Activated naive CD4-positive, alpha-beta T cell (primary cell): ENCODE measurements around the gene MAML3.

Source experiments
- DNase-seq, 4 experiments: peaks; one replicate each; lab custom pipeline; 2025; lab: John Stamatoyannopoulos, UW

The MAML3 gene

DNA sequence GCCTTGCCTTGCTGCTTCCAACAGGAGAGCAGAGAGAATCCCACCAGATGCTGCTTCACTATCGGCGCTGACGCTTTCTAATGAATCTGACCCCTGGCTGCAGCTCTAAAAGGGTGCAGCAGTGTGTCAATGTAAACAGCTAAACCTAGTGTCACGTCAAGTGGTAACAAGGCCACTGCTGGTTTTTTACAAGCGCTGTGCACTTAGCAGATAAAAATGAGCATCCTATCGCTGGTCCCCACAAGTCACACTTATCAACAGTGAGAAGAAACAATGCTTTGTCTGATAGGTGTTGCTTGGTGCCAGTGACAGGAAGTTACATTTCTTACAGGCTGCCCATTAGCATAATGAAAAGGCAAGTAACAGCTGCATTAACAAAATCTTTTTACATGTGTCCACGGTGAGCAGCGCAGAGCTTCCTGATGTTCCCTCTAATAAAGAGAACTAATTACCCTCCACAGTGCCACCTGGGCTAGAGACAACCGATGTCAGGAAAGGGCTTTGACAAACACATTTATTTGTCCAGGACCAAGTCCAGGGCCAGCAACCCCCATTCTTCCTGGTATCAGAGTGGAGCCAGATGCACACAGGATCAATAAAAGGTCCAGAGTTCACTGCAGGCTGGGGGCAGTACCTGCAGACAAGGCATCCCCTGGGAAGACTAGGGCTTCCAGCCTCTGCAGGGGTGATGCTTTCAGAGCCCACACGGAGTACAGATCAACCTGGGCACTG is 312.4 kb downstream of the MAML3 start:
- no peak for DNase-seq

DNA sequence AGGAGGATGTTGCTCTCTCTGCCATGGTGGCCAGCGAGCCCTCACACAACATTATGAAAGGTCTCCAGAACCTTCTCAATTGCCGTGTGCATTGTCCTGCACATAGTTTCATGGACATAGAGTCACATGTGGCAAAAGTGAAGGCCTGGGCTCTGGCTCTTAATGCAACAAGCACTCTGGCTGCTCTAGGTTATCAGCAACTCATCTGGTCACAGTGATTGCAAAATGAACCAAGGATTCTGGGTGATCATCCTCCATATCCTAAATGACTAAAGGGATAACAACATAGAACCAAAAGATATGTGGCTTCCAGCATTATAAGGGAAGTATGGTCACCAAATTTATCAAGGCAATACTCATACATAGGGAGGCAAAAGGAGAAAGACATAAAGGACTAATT is 313.2 kb downstream of the MAML3 start:
- DNase-seq: no peak

DNA sequence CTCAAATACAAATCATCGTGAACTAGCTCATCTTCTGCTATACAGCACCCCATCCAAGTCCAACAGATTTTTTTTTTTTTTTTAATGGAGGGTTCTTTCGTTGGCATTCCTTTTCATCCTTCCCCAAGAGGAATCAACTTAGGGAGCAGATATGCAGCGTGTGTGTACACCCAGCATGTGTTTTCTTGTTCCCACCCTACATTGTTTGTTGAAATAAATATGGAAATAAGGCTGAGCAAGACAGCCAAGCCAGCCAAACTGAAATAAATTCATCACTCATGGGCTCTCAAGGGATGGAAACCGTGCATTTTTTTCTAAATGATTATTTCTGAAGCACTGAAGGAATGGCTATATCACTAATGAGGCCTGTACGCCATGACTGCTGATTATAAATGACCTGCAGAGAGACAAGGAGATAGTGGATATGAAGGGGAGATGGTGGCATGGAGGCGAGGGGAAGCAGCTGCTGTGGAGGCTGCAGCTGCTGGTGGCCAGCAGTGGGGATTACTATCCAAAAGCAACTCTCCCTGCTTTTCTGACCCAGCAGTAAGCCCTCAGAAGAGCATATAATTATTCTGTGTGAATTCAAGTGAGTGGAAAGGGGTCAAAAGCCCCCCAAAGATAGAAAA is 314.5 kb downstream of the MAML3 start:
- DNase-seq: no peak

DNA sequence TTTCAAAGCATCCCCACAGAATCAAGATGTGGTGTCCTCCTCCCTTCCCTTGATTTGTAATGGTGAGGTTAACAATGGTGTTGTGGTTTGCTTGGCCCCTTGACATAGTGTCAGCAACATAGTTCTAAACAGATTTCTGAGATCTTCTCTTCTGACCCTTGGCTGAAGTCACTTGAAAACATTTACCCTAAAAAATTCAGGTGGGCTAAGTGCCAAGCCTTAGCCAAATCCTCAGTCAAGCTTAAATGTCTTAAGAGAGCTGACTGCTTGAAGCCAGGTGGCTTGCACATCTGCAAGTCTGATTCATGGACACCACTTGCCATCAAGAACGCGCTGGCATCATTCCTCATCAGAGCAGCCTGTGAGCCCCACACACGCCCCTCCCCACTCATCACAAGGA is 315.2 kb downstream of the MAML3 start:
- DNase-seq: no peak

DNA sequence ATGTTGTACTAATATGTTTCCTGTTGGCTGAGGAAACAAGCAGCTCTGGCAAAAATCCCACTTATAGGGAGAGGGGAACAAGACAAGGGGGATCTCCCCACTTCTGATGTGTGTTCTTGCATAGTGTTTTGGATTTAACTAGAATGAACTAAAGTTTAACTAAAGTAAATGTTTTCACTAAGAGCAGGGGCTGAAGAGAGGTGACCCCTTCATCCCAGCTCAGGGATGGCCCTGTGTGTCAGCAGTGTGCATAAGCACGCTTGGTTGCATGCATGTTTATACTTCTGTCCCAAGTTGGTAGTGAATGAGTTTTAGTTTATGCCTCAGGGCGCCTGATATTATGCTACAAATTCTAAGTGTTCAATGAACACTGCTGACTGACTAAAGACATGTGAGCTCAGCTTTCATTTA is 319.0 kb downstream of the MAML3 start:
- no peak for DNase-seq

DNA sequence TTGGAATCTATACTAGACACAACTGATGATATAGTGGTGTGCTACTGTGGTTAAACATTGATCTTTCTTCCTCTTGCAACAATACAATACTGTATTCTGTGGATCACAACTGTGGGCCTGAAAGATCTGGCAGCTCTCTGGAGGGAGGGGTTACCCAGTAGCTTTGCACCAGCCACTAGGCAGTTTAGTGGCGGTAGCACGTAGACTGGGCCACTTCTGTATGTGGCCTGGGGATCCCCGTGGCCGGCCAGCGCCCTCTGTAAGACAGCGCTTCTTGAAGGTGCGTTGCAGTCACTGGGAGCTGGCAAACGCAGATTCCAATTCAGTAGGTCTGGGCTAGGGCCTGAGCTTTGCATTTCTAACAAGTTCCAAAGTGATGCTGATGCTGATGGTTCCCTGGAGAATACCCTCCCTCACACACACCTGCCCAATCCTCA is 319.7 kb downstream of the MAML3 start:
- no peak for DNase-seq

DNA sequence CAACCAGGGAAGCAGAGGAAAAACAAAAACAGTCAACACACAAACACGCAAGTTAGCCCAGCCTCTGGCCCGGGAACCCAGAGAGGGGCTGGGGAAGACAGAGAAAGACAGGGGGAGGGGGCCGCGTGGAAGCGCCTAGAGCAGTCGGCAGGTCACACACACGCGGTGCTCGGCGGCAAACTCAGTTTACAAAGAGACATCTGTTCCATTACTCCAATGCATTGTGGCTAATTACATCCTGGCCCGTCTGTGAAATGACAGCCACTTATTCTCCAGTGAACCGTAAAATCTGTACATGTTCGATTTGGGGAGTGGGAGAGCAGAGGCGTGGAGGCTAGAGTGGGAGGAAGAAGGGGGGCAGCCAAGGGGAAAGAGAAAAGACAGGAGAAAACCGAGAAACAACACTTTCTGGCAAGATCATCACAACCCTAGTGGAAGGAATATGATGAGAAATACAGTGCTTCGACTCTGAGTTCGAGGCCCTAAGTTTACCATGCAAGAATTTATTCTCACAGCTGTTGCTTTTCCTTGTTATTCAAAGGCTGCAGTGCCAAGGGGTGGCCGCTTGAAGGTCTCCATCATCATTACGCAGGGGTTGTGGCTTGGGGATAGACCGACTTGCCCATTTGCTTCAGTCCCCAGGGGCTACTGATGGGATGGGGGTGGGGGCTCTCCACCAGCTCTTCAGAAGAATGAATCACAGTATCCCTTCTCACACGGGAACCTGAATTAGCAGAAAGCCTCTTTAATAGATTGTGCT is 320.7 kb downstream of the MAML3 start:
- no peak for DNase-seq

DNA sequence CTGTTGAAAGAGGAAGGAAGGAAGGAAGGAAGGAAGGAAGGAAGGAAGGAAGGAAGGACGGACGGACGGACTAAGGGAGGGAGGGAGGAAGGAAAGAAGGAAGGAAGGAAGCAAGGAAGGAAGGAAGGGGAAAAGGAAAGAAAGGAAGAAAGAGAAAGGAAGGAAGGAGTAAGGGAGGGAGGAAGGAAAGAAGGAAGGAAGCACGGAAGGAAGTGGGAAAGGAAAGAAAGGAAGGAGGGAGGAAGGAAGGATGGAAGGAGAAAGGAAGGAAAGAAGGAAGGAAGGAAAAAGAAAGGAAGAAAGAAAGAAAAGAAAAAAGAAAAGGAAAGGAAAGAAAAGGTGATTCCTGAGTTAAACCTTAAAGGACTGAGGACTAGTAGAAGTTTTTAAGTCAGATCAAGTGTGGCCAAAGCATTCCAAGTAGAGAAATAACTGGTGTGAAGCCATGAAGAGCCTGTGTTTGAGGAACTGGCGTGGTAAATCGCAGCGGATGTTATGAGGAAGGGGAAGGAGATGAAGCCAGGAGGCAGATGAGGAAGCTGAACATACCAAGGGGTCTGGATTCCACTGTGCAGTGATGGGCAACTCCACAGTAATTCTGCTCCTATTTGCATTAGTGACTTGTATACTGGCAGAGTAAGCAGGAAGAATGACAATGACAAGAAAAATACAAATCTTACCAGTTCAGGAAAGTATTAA is 324.9 kb downstream of the MAML3 start:
- DNase-seq: no peak

DNA sequence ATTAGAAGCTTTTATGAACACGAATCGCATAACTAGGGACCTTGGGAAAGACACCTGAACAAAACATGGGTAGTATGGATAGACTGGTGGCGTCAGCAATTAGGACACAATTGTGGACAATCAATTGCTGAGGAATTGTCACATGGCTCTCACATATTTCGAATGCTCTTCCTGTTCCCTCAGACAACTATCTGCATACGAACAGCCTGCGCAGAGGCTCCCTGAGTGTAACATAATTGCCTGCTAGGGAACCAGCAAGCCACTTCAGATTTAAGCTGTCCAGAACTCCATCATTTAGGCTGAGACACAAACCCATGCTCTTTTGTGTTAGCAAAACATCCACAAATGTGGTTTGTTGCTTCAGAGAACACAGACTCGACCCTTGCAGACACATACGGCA is 327.6 kb downstream of the MAML3 start:
- no peak for DNase-seq

DNA sequence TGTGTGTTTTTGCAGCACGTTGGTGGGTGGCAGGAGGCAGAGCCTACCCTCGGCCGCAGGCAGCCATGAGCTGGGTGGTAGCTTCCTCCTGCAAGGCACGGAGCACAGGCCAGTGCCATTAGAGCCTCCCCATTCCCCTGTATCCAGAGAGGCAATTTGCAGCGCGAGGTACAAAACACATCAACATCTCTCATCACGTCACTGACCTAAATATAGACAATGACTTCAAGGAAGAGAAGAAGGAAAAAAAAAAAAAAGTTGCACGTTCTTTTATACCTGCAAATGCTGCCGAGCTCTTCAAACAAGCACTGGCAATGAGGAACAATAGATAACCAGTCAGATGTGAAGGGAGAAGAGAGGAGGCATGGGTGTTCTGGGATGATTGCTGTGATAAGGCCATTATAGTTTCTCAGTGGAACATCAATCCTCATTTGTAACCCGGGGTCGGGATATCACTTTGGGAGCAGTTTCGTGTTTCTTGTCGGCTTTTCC is 328.4 kb downstream of the MAML3 start:
- DNase-seq: no peak

DNA sequence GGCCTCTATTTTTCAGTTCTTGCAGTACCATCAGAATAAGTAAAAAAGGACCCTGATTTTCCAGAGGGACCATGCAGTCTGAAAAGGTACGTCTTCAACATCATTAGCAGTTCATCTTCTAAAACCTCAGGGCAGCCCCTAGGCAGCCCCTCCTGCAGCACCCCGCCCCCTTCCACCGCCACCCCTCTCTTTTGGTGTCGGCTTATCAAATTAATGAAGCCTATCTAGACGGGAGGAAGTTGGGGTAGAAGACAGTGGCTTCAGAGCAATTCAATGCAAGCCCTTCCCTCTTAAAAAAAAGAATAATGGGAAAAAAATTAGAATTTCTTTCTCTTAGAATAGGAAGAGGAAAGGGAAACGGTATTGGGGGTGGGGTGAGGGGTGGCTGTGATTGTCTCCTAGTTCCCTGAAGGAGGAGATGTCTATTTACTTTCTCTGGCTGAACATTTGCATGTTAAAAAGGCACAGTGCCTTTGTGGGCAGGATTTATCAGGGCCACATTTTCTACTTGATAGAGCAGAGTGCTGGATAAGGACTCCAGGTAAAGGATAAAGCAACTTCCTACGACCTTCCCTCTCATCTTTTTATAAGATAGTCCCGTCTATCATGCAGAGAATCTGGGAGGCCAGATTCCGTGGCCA is 329.0 kb downstream of the MAML3 start:
- DNase-seq: no peak

DNA sequence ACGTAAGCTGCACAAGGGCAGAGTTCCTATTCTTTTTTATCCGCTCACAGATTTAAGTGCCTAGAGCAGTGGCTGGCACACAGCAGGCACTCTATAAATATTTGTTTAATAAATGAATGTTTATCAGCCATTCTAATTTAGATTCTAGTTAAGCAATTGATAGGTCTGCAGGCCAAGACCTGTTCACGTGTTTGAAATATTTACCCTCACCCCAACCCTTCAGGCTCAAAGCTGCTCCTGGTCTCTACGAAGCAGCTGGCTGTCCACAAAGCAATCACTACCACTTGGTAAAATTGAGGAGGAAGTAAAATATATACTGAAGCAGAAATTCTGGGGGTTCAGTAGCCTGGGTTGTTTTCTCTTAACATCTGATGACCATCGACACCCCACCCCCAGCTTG is 330.2 kb downstream of the MAML3 start:
- DNase-seq: no peak

DNA sequence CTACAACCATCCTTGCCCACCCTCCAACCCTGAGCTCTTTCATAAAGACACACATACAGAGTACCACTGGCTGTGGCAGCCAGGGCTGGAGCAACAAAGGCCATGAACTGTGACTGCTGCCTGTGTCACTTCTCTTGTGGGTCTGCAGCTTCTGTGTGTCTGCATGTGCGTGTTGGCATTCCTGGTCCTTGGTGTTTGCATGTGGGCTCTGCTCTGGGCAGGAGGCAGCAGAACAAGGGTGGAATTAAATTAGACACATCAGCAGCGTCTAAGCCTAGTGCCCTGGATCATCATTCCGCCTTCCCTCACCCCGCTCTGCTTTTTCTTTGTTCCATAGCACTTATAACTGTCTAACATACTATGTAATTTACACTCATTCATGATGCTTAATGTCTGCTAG is 330.6 kb downstream of the MAML3 start:
- no peak for DNase-seq

DNA sequence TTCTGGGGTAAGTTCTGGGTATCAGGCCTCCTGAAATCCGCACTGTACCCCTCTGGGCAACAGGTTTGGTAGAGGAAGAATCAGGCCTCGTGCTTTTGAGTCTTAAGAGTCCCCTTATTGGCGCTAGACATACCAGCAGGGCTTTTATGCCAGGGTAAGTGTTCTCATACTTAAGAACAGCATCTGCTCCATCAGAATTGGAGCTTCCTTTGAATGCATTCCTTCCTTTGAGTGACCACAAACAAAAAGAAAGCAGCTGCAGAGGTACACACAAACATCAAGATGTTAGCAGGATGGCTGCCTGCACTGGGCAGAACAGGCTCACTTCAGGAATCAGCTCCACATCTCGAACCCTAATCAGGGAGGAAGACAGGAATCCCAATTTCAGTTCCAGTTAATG is 331.6 kb downstream of the MAML3 start:
- DNase-seq: no peak

DNA sequence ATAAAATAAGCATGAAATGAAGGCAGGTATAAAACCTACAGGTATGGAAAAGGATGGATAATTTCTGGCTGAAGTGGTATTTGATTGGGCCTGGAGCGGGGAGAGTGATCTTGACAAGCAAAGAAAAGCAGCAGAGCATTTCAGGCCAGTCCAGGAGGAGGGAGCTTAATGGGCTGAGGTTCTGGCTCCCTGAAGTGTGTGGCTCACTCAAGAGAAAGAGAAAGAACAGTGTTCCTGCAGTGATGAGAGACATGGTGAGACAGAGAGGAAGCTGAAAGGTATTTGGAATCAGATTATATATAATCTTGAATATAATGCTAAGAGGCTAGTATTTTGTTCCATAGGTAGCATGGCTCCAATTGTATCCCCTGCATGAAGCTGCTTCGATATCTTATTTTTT is 334.9 kb downstream of the MAML3 start:
- DNase-seq: no peak

DNA sequence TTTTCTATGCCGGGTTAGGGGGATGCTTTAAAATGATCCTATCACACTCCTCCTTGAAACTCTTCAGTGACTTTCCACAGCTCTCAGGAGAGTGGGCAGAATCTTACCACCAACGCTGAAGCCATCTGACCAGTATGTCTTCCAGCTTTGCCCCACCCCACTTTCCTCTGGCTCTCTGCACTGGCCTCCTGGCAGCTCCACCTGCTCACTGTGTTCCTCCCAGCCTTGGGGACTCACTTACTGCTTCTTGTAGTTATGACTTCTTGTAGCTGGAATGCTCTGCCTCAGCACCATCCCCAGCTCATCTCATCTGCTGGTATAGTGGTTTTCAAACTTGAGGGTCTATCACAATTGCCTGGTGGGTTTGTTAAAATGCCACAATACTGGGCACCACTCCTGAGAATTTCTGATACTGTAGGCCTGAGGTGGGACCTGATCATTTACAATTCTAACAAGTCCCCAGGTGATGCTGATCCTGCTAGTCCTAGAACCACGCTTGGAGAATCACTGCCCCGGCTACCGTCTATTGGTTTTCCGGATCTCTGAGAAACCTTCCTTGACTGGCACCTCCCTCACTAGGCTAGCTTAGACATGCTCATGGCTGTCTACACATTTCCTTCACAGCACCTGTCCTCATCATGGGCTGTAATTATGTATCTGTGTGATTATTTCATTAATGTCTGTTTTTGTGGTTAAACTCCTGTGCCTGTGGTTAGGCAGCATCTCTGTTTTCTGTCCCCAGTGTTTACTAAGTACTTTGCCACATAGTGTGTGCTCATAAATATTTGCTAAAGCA is 336.1 kb downstream of the MAML3 start:
- no peak for DNase-seq

DNA sequence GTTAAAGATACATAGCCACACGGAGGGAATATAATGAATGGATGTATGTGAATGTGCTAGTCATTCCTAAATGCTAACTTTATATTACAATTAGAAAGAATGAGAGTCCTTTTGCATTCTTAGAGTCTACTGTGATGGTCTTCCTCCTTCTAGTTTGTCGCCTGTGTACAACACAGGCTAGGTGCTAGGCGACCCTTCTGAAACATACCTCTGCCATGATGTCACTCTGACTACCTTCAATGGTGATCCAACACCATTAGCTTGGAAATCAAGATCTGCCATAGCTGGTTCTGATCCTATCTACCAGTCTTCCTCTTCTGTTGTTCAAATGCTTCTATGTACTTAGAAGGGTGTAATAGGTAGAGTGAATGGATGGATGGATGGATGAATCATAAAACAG is 337.1 kb downstream of the MAML3 start:
- no peak for DNase-seq

DNA sequence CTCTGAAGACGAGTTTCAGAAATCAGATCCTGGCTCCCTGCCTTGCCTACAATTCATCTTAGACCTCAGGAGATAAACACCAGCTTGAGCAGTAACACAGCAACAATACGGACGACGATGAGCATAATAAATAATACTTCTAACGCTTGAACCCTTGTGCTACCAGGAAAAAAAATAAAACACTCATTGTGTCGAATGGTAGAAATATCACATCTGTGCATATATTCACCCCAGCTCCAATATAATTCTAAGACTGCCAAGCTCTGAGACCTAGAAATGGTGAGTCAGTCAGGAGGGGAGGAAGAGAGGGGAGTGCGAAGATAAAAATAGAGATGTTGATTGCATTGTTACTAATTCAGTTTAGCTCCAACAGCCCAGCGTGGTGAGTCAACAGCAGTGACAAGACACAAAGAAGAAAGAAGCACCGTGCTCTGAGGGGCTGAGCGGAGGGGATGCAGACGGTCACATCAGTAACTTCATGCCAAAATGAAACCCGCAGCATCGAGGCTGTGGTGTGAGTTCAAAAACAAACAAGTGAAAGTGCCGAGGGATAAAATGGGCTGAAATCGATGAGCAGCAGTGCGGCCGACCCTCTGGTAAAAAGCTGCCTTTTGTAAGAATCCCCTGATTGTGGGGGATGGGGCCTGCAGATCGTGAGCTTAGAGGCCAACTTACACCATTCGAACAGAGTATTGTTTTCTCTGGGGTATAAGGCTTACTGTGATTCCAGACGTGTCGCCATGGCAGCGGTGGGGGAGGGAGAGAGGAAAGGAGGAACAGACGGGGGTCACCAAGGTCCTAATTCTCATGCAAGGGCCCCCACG is 338.0 kb downstream of the MAML3 start:
- DNase-seq: no peak

DNA sequence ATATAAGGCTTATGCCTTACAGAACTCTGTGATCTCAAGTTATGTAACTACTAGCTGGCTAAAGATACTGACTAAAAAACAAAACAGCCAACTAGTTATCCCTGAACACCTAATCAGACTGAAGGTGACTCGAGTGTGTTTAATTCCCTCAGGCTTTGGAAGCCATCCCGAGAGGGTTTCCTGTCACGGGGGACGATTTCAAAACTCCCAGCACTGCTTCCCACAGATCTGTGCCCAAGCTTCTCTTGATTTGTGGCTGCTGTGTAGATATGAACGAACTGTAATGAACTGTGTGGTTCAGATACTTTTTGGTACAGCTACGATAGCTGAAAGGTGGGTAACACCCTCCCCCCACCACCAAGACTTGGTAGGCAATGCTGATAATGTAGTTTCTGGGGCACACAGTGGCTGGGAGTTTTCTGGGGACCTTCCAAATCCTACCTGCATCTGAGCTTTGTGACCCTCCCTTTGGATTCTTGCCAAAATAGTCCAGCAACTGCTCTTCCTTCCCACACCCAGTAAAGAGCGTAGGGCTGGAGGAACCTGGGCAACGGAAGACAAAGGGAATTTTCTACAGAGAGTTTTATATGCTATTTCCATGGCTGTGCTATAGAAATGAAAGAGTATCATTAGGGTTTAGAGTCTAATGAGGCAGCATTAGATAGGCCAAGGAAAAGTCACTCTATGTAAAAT is 339.5 kb downstream of the MAML3 start:
- DNase-seq: no peak

DNA sequence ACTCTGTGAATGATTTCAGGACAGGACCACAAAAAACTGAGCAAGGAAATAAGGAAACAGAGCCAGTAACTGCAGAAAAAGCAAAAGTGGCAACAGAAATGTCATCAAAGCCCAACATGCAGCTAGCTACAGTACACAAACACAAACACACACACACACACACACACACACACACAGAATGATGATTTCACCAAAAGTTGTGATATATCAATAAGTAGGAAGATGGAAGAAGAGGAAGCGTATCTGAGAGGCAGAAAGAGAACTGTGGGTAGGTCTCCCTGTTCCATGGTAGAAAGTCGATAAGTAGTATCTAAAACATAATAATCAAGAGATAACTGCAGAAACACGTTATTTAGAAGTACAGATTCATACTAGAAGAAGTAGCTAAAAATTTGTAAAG is 340.1 kb downstream of the MAML3 start:
- DNase-seq: no peak
